GM13977 (cell line): ENCODE results near the gene FCRL6.
A peak's percentile ranks its signal among the peaks of the same experiment; 100 is the strongest.

Experiments
- DNase-seq: peaks from one replicate; pipeline ENCODE4 v3.0.0; 2012; ENCODE audit warnings: low spot score
- CTCF ChIP-seq: IDR thresholded peaks from 2 replicates; pipeline ENCODE4 v1.5.1; 2012; ENCODE audit warnings: mild to moderate bottlenecking, control low read depth; ENCODE audit not compliant: insufficient read depth; ENCODE audit errors: extremely low read depth, missing control alignments
- in situ Hi-C: fragments of 300-500 bp; cut with MboI; formaldehyde crosslinking; loops from one replicate; pipeline ENCODE4 v1.12.0; 2022; ENCODE audit warnings: low sequenced_read_pairs, low pct_unique_long_range_greater_than_20kb, mixed read lengths, inconsistent platforms; ENCODE audit not compliant: unreplicated experiment

Gene FCRL6

DNA sequence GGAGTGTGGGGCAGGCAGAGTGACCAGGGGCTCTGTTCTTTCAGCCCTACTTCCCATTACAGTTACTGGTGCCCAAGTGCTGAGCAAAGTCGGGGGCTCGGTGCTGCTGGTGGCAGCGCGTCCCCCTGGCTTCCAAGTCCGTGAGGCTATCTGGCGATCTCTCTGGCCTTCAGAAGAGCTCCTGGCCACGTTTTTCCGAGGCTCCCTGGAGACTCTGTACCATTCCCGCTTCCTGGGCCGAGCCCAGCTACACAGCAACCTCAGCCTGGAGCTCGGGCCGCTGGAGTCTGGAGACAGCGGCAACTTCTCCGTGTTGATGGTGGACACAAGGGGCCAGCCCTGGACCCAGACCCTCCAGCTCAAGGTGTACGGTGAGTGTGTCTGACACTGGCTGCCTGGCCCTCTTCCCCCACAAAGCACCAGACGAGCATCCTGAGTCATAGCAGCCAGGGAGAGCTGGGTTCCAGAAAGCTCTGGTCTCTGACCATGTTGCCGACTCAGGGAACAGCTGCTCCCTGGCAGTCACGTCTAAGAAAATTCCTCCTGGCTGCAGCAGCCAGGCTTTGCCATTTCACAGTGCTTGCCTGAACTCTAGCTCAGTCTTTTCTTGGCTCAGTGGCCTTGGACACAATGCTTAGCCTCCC lies 27.8 kb downstream of the FCRL6 start:
- TF ChIP-seq CTCF, result no peak
- in situ Hi-C loops, result no loop called here
- DNase-seq, result no peak

- no peak for TF ChIP-seq CTCF
- no peak for DNase-seq
- in situ Hi-C loops, result no loop called here
Observed at GRCh38 chr1:159830722-159831121, 28.6 kb downstream of the FCRL6 start.

- DNase-seq, result no peak
- in situ Hi-C loops, result no loop called here
- no peak for TF ChIP-seq CTCF
Observed at GRCh38 chr1:159831412-159832141, 29.4 kb downstream of the FCRL6 start.

DNA sequence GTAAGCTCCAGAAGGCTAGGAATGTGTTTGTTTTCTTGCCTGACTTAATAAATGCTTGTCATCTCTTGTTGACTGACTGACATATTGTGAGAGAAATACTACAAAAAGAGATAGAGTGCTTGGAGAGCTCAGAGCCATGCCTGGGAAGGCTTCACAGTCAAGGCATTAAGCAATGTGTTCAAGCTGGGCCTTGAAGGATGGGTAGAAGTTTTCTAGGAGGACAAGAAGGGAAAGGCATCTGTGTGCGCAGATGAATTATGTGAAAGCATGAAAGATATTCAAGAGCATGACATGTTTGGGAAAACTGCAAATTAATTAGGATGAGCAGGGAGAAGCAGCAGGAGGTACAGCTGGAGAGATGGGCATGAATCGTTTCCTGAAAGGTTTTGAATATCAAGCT lies 30.1 kb downstream of the FCRL6 start:
- DNase-seq, result no peak
- TF ChIP-seq CTCF, result no peak
- in situ Hi-C loops, result no loop called here

GRCh38 chr1:159835356-159835755 lies 33.2 kb downstream of the FCRL6 start:
- DNase-seq, result no peak
- in situ Hi-C loops, result no loop called here
- TF ChIP-seq CTCF, result no peak

- no peak for DNase-seq
- in situ Hi-C loops, result no loop called here
- TF ChIP-seq CTCF, result peak; percentile 21
Observed at GRCh38 chr1:159835862-159836525, 33.8 kb downstream of the FCRL6 start.
